SK-MEL-5 (cell line): ENCODE data around the gene CLDN16. TPM values are rescaled to one million over a fixed set of nuclear protein-coding genes. Genes with fewer than 3 reads are reported as not detected.

ENCODE experiments used
- DNase-seq: peaks from one replicate; pipeline ENCODE4 v3.0.0-alpha.2; 2016; ENCODE audit warnings: low read depth, low spot score
- in situ Hi-C: cut with HindIII; loops from 2 replicates; pipeline ENCODE4 v1.10.0; 2016; ENCODE audit warnings: low sequenced_read_pairs, high pct_unique_total_duplicates, low pct_unique_long_range_greater_than_20kb
- total RNA-seq: library from RNA; depleted of rRNA; stranded (reverse); fragments of >200 nt; shearing (Covaris generic); gene quantifications from 2 replicates; pipeline ENCODE4 v1.2.3, GENCODE V29; 2014

The CLDN16 gene
- total RNA-seq, 1 experiment from 2014 or later: not detected

GRCh38 chr3:190370369-190370768 is 17.6 kb upstream of the CLDN16 start:
- in situ Hi-C loops: loop anchor here (25.0 kb wide), 2 partner anchors 92 to 408 kb away; no protein-coding TSS in a partner anchor
- no peak for DNase-seq

GRCh38 chr3:190371152-190371551 is 16.8 kb upstream of the CLDN16 start:
- DNase-seq: no peak
- in situ Hi-C loops: loop anchor here (25.0 kb wide), 2 partner anchors 91 to 409 kb away; no protein-coding TSS in a partner anchor

DNA sequence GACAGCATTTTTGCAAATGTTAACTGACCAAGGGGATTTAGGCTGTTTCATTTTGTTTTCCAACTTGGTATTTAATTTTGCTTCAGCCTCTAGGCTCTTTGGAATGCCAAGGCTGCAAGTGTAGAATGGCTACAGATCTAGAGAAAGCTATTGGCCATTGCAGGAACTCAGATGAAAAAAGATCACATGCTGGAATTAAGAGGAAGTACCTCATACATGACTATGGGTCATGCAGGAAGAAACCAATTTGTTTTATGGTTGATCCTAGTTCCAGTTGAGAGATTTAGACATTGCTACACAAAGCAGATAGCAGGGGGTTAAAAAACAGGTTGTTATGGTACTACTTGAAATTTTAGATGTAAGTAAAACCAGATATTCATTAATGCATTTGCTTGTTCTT is 12.7 kb upstream of the CLDN16 start:
- in situ Hi-C loops: no loop called here
- peak; percentile 12 for DNase-seq

DNA sequence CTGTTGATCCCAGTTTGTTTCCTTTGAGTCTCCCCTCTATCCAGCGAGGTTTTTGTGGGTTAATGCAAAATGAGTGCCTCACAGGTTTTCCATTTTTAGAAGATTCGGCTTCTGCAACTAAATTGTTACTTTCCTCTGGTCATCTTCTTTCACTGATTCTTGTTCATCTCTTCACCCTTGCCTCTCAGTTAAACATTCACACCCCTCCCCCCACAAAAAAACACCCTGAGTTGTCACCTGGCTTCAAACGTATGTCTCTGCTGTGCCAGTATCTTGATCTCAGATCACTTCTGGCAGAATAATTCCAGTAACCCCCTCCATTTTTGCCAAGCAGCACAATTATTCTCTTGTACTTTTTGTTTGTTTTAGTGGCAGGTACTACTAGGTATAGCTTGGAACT is 12.3 kb upstream of the CLDN16 start:
- no peak for DNase-seq
- in situ Hi-C loops: no loop called here

- in situ Hi-C loops: no loop called here
- DNase-seq: no peak
Measured at GRCh38 chr3:190378240-190378891, 9.6 kb upstream of the CLDN16 start.

- DNase-seq: no peak
- in situ Hi-C loops: no loop called here
Measured at GRCh38 chr3:190380184-190380583, 7.8 kb upstream of the CLDN16 start.

DNA sequence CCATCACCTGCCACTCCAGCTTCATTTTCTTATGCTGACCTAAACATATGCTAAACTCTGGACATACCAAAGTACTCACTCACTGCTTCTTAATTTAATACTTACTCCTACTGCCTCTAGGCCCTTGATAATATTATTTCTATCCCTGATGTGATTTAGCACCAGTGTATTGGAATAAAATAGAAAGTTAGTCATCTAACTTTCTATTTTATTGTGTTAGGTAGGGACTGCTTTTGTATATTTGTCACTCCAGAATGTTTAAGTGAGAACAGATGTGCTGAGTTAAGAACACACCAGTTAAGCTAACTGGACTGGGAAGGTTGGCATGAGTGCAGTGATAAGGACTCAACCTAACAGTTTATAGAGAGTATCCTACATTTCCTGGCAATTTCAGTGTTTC is 6.5 kb upstream of the CLDN16 start:
- DNase-seq: no peak
- in situ Hi-C loops: no loop called here

DNA sequence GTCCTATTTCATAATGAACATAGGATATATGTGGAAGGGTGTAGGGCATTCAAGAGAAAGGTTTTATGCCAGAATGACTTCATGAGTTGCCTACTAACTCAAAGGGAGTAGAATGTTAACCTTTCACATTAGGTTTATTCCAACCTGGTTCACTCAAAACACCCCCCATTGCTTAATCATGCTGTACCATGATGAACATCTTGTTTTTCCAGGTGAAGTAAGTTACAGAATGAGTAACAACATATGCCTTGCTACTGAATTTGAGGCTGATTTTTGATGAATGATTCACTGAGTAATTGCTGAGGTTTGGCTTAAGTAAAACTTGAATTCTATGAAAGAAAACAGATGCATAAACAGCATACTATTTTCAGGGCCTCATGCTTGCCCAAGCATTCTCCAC is 5.9 kb upstream of the CLDN16 start:
- in situ Hi-C loops: no loop called here
- DNase-seq: no peak

GRCh38 chr3:190384309-190384756 is 3.6 kb upstream of the CLDN16 start:
- peak; percentile 94 for DNase-seq
- in situ Hi-C loops: no loop called here

GRCh38 chr3:190385731-190386688 is 2.0 kb upstream of the CLDN16 start:
- peak; percentile 94 for DNase-seq
- in situ Hi-C loops: no loop called here

- in situ Hi-C loops: no loop called here
- DNase-seq: no peak
Measured at GRCh38 chr3:190388703-190389102, 740 bp downstream of the CLDN16 start.

DNA sequence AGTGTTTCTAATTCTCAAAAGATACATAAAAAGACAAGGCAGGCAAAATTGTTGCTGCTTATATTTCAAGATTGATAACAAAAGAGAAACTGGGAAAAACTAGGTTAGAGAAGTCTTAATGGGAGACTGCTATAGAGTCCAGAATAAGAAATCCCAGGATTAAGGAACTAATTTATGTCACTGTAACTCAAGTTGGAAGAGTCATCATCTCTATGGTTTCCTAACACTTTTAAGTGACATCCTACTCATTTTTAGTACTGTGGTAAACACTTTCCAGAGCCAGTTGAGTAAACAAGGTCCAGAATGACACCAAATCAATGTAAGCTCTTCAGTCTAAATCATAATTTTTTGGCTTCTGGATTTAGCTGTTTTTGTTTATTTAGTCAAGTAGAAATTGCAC is 8.0 kb downstream of the CLDN16 start:
- in situ Hi-C loops: no loop called here
- no peak for DNase-seq

GRCh38 chr3:190397889-190398288 is 9.9 kb downstream of the CLDN16 start:
- in situ Hi-C loops: no loop called here
- DNase-seq: no peak

DNA sequence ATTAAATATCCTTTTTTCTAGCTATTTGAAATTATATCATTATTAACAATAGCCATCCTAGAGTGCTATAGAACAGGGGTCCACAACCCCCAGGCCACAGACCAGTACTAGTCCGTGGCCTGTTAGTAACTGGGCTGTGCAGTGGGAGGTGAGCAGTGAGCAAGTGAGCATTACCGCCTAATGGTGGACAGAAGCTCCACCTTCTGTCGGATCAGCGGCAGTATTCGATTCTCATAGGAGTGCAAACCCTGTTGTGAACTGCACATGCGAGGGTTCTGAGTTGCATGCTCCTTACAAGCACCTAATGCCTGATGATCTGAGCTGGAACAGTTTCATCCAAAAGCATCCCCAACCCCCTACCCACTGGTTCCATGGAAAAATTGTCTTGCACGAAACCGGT is 11.7 kb downstream of the CLDN16 start:
- DNase-seq: no peak
- in situ Hi-C loops: no loop called here

DNA sequence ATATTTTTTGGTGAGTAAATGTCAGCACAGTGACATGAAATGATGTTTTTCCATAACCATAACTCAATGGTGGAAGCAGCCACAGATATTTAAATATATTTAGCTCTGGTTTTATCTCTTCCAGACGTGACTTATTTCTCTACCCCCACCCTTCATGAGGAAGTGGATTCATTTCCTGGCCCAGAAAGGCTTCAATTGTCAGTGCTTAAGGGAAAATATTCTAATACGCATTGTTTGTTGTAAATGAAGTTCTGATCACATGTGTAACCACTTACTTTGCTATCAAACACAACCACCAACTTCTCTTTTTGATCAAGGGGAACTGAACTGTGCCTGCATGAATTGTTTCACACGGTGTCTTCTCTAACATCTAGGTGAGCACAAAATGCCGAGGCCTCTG is 14.0 kb downstream of the CLDN16 start:
- in situ Hi-C loops: no loop called here
- DNase-seq: no peak

DNA sequence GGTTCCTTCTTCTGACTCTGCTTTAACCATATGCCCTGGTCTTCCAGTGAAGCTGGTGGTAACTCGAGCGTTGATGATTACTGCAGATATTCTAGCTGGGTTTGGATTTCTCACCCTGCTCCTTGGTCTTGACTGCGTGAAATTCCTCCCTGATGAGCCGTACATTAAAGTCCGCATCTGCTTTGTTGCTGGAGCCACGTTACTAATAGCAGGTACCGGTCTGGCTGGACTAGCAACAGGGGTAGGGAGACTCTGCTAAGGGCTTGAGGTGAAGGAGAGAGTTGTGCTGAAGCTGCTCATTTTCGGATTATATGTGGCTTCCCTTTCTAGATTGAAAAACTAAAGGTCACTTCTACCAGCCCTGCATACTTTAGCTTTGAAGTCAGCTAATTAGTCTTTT is 16.8 kb downstream of the CLDN16 start:
- DNase-seq: no peak

DNA sequence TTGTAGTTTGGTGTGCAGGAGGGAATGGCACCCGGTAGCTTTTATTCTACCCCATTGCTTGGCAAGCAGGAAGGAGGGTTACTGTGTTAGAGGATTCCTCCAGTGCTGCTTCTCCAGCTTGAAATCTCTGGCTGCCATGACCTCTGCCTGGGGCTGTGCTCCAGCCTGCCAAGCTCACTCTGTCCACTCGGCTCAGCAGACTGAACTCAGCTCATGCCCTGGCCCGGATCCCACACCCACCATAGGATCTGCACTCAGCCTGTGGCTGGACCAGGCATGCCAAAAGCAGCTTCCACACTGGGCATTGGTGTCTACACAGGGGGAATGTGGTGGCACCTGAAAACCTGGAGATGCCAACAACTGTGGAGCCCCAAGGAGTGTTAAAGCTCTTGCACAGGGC is 26.3 kb downstream of the CLDN16 start:
- DNase-seq: no peak
- in situ Hi-C loops: no loop called here

More for the DNA sequence above, 16.8 kb downstream of the CLDN16 start:
- in situ Hi-C loops: no loop called here

DNA sequence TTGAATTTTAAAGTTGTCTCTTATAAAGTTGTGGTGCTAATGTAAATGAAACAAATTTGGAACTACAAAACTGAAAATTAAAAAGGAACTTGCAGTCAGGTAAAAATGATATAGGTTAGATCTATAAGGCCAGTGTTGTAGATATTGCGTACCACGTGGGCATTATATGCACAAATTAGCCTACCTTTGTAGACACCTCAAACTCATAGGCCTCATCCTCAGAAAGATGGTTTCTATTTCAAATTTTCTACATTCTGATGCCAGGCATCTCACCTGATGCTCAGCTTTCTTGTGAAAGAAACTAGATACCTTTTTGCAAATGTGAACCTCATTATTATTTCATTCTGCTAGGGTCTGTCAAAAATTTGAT is 36.1 kb downstream of the CLDN16 start:
- no peak for DNase-seq
- in situ Hi-C loops: no loop called here
